B cell (primary cell): ENCODE results near the gene PARP15. TPM values are rescaled to one million over a fixed set of nuclear protein-coding genes. Genes with fewer than 3 reads are reported as not detected.

Experiments used
- ATAC-seq: fragments of 200-7000 bp; cut with Tn5 transposase; one replicate; pipeline ENCODE4 v1.10.0; 2021; ENCODE audit warnings: low read depth, mild to moderate bottlenecking, moderate number of reproducible peaks, moderate library complexity
- CTCF ChIA-PET: fragments of 350-600 bp; sonication (Branson Sonifier 250); formaldehyde crosslinking; loops from one replicate; lab custom pipeline; 2021; ENCODE audit warnings: antibody characterized with exemption, inconsistent platforms; lab: Charles Lee
- POLR2A ChIA-PET: fragments of 350-600 bp; sonication (Branson Sonifier 250); formaldehyde crosslinking; loops from one replicate; lab custom pipeline; 2021; ENCODE audit warnings: antibody characterized with exemption; lab: Charles Lee
- DNase-seq: peaks from one replicate; pipeline ENCODE4 v3.0.0; 2013
- H2AFZ ChIP-seq: 2 replicates; pipeline ENCODE4 v1.6.1; 2012; ENCODE audit warnings: mild to moderate bottlenecking, low read depth, low read length; ENCODE audit not compliant: insufficient read depth, poor library complexity, severe bottlenecking
- H3K27ac ChIP-seq, 2 donors: 1 replicate in 1 of 2; 2 replicates in 1 of 2; pipeline ENCODE4 v1.5.1; 2012 to 2013; ENCODE audit warnings: low read length in 2 of 2, mild to moderate bottlenecking in 2 of 2, moderate library complexity in 1 of 2
- H3K27me3 ChIP-seq, 4 experiments: fragments of 200-600 bp in 1 of 4; sonication (generic) in 1 of 4; replicated peaks in 1 of 4; 1 replicate in 2 of 4; 2 replicates in 2 of 4; pipeline versions ENCODE4 v1.6.1 to v1.7.0; 2013 to 2016; ENCODE audit warnings: low read length in 3 of 4, mild to moderate bottlenecking in 2 of 4, mixed read lengths in 1 of 4, moderate library complexity in 1 of 4; ENCODE audit not compliant: insufficient read depth in 4 of 4, control insufficient read depth in 3 of 4; ENCODE audit errors: control extremely low read depth in 1 of 4
- H3K36me3 ChIP-seq, 2 experiments: replicated peaks in 1 of 2; 1 replicate in 1 of 2; 2 replicates in 1 of 2; pipeline versions ENCODE4 v1.6.1 to v1.7.1; 2013; ENCODE audit warnings: low read length in 1 of 2; ENCODE audit not compliant: insufficient read depth in 2 of 2, control insufficient read depth in 1 of 2; ENCODE audit errors: control extremely low read depth in 1 of 2, extremely low read depth in 1 of 2
- H3K4me1 ChIP-seq, 2 donors: fragments of 200-600 bp in 1 of 2; sonication (generic) in 1 of 2; 1 replicate in 1 of 2; 2 replicates in 1 of 2; pipeline versions ENCODE4 v1.5.1 to v1.6.1; 2013 to 2017; ENCODE audit warnings: low read length in 2 of 2; ENCODE audit not compliant: control insufficient read depth in 2 of 2, insufficient read depth in 2 of 2
- H3K4me2 ChIP-seq: replicated peaks from 2 replicates; pipeline ENCODE3; 2012; ENCODE audit warnings: mild to moderate bottlenecking, low read depth, low read length; ENCODE audit not compliant: poor library complexity, severe bottlenecking
- H3K4me3 ChIP-seq, 5 experiments: fragments of 200-600 bp in 1 of 5; sonication (generic) in 1 of 5; 1 replicate in 3 of 5; 2 replicates in 2 of 5; pipeline versions ENCODE4 v1.5.1 to v1.7.0; 2011 to 2016; ENCODE audit warnings: low read length in 4 of 5, mild to moderate bottlenecking in 4 of 5, low read depth in 2 of 5, control low read depth in 1 of 5, moderate library complexity in 1 of 5; ENCODE audit not compliant: insufficient read depth in 1 of 5; ENCODE audit errors: control extremely low read depth in 1 of 5, extremely low read depth in 1 of 5
- H3K79me2 ChIP-seq: fragments of 200-600 bp; sonication (generic); one replicate; pipeline ENCODE4 v1.6.0; 2016; ENCODE audit warnings: low read length; ENCODE audit not compliant: control insufficient read depth, insufficient read depth
- H3K9ac ChIP-seq: fragments of 200-600 bp; sonication (generic); 2 replicates; pipeline ENCODE4 v1.6.1; 2017; ENCODE audit warnings: mild to moderate bottlenecking, low read length, moderate library complexity
- H3K9me3 ChIP-seq, 3 donors: one replicate each; pipeline versions ENCODE4 v1.6.1 to v1.7.1; 2013; ENCODE audit warnings: low read length in 2 of 3; ENCODE audit not compliant: control insufficient read depth in 2 of 3, insufficient read depth in 1 of 3; ENCODE audit errors: control extremely low read depth in 1 of 3
- H4K20me1 ChIP-seq: 2 replicates; pipeline ENCODE4 v1.6.0; 2012; ENCODE audit warnings: mild to moderate bottlenecking, low read length; ENCODE audit not compliant: insufficient read depth, control insufficient read depth, poor library complexity, severe bottlenecking
- H3K27ac Mint-ChIP-seq: one replicate; pipeline ENCODE4 v1.8.0; 2021; ENCODE audit warnings: mixed read lengths
- H3K27me3 Mint-ChIP-seq: one replicate; pipeline ENCODE4 v1.8.0; 2021; ENCODE audit warnings: mixed read lengths
- H3K4me1 Mint-ChIP-seq: one replicate; pipeline ENCODE4 v1.8.0; 2021; ENCODE audit warnings: mixed read lengths
- H3K4me3 Mint-ChIP-seq: one replicate; pipeline ENCODE4 v1.8.0; 2021; ENCODE audit warnings: mixed read lengths
- H3K9me3 Mint-ChIP-seq: one replicate; pipeline ENCODE4 v1.8.0; 2022; ENCODE audit warnings: mixed read lengths; ENCODE audit not compliant: insufficient read depth
- EZH2 ChIP-seq: IDR thresholded peaks from 2 replicates; pipeline ENCODE4 v1.6.1; 2012; ENCODE audit warnings: borderline replicate concordance, low read depth, mild to moderate bottlenecking, moderate library complexity, low read length; ENCODE audit not compliant: insufficient read depth, poor library complexity, severe bottlenecking
- WGBS: methylation state at CpG from one replicate; pipeline ENCODE4 v1.1.5; 2013; ENCODE audit warnings: missing lambda C conversion rate; ENCODE audit not compliant: insufficient coverage; 5-methylcytosine and 5-hydroxymethylcytosine counted together
- intact Hi-C: fragments of 100-400 bp; cut with micrococcal nuclease; formaldehyde crosslinking; loops from one replicate; pipeline ENCODE4 v1.10.0; 2022
- polyA plus RNA-seq: library from polyadenylated mRNA; depleted of rRNA; stranded (reverse); fragments of >200 nt; gene quantifications from 2 replicates; pipeline ENCODE4 v1.2.3, GENCODE V29; 2012
- total RNA-seq, 2 donors: library from RNA; stranded (reverse); fragments of 120-200 nt in 1 of 2; gene quantifications; 1 replicate in 1 of 2; 2 replicates in 1 of 2; pipeline versions ENCODE4 v1.2.3 to v1.2.4, GENCODE V29; 2013 to 2022
- TF ChIP-seq, protein P1 (sequence below): fragments of 200-600 bp; IDR thresholded peaks from one replicate; pipeline ENCODE4 v1.8.0; 2022; ENCODE audit warnings: antibody characterized with exemption, mild to moderate bottlenecking

Gene PARP15
- total and polyA plus RNA-seq, 2 donors (not counting 1 experiment from before 2014, with no cell fraction given), result 172 to 307 TPM

DNA sequence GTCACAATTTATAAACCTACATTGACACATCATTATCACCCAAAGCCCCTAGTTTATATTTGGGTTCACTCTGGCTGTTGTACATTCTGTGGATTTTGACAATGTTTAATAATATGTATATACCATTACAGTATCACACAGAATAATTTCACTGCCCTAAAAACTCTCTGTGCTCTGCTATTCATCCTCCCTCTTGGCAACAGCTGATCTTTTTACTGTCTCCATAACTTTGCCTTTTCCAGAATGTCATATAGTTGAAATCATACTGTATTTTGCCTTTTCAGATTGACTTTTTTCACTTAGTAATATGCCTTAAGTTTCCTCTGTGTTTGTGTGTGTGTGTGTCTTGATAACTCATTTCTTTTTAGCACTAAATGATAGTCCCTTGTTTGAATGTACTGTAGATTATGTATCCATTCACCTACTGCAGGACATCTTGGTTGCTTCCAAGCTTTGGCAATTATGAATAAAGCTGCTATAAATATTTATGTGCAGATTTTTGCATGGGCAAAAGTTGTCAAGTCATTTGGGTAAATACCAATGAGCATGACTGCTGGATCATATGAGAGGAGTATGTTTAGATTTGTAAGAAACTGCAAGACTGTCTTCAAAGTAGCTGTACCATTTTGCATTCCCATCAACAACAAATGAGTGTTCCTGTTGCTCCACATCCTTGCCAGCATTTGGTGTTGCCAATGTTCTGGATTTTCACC, 9.5 kb downstream of the PARP15 start:
- Histone ChIP-seq H3K4me1 (peaks cover 26 to 41% of the 10 kb centered on the region in 2 donors), H3K4me3 (no peak overlapping the region), H3K9ac (no peak overlapping the region), H2AFZ (no peak overlapping the region), H3K9me3 (peaks cover 3 to 15% (median 12%) of the 10 kb centered on the region in 3 donors), H3K79me2 (peaks cover 100% of the 10 kb centered on the region), H4K20me1 (peaks cover 16% of the 10 kb centered on the region), H3K27me3 (no peaks in the 10 kb centered on the region), H3K36me3 (peaks cover 1 to 34% of the 10 kb centered on the region in 2 experiments), H3K27ac (peak overlapping the region in 1 of 2 donors; percentile 44), H3K4me2 (peak overlapping the region; percentile 2)
- ChIA-PET CTCF (interaction anchor here (1.0 to 1.3 kb wide), 2 partner anchors 8 to 93 kb away, joined by 3 to 4 read pairs; partner anchors contain the start of gene PARP14), POLR2A (interaction anchor here (0.9 kb wide), 1 partner anchor 8 kb away, joined by 3 read pairs; no protein-coding TSS in a partner anchor)
- H3K9me3 Mint-ChIP-seq, result peaks cover 1% of the 10 kb centered on the region
- intact Hi-C loops, result no loop called here
- peaks cover 67% of the 10 kb centered on the region for H3K4me1 Mint-ChIP-seq
- ATAC-seq (no peak), DNase-seq (no peak)
- TF ChIP-seq EZH2, result no peak
- TF ChIP-seq, protein P1, sequence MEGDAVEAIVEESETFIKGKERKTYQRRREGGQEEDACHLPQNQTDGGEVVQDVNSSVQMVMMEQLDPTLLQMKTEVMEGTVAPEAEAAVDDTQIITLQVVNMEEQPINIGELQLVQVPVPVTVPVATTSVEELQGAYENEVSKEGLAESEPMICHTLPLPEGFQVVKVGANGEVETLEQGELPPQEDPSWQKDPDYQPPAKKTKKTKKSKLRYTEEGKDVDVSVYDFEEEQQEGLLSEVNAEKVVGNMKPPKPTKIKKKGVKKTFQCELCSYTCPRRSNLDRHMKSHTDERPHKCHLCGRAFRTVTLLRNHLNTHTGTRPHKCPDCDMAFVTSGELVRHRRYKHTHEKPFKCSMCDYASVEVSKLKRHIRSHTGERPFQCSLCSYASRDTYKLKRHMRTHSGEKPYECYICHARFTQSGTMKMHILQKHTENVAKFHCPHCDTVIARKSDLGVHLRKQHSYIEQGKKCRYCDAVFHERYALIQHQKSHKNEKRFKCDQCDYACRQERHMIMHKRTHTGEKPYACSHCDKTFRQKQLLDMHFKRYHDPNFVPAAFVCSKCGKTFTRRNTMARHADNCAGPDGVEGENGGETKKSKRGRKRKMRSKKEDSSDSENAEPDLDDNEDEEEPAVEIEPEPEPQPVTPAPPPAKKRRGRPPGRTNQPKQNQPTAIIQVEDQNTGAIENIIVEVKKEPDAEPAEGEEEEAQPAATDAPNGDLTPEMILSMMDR, result no peak
- peak overlapping the region; percentile 80 for H3K27ac Mint-ChIP-seq
- no peak overlapping the region for H3K4me3 Mint-ChIP-seq
- no peaks in the 10 kb centered on the region for H3K27me3 Mint-ChIP-seq

DNA sequence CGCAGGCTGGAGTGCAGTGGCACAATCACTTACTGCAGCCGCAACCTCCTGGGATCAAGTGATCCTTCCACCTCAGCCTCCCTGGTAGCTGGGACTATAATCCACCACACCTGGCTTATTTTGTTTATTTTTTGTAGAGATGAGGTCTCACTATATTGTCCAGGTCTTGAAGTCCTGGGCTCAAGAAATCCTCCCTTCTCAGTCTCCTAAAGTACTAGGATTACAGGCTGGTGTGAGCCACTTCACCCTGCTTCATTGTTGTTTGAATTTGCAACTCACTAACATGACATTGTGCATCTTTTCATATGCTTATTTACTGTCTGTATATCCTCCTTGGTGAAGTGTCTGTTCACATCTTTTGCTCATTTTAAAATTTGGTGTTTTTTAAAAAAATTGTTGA, 10.1 kb downstream of the PARP15 start:
- H3K27ac ChIP-seq, result peak overlapping the region in 1 of 2 donors; percentile 44
- H3K36me3 ChIP-seq, result peaks cover 1 to 35% of the 10 kb centered on the region in 2 experiments
- CTCF ChIA-PET, result interaction anchor here (0.7 to 1.3 kb wide), 3 partner anchors 9 to 92 kb away, joined by 3 to 4 read pairs (median 3); partner anchors contain the start of gene PARP14
- intact Hi-C loops, result no loop called here
- no CpG with 5 or more reads among the region's 2 CpGs for WGBS
- Mint-ChIP-seq H3K27me3 (no peaks in the 10 kb centered on the region), H3K9me3 (peaks cover 1% of the 10 kb centered on the region), H3K4me1 (peaks cover 69% of the 10 kb centered on the region), H3K27ac (peak overlapping the region; percentile 53), H3K4me3 (no peak overlapping the region)
- ATAC-seq (no peak), DNase-seq (no peak)
- H3K4me3 ChIP-seq, result no peak overlapping the region
- H3K9me3 ChIP-seq, result peaks cover 1 to 8% (median 7%) of the 10 kb centered on the region in 3 donors
- peaks cover 16% of the 10 kb centered on the region for H4K20me1 ChIP-seq
- H3K9ac ChIP-seq, result no peak overlapping the region
- H3K27me3 ChIP-seq, result no peaks in the 10 kb centered on the region
- no peak overlapping the region for H2AFZ ChIP-seq
- H3K79me2 ChIP-seq, result peaks cover 100% of the 10 kb centered on the region
- TF ChIP-seq EZH2, result no peak
- TF ChIP-seq, protein P1, result no peak
- no peak overlapping the region for H3K4me2 ChIP-seq
- POLR2A ChIA-PET, result interaction anchor here (0.9 kb wide), 1 partner anchor 9 kb away, joined by 3 read pairs; no protein-coding TSS in a partner anchor
- peaks cover 31 to 42% of the 10 kb centered on the region in 2 donors for H3K4me1 ChIP-seq
